ENCODE measurements around the gene CDK5R2. TPM values are rescaled to one million over a fixed set of nuclear protein-coding genes. Genes with fewer than 3 reads are reported as not detected.

CDK5R2 gene
- total RNA-seq, 1 experiment from 2014 or later = 0.12 TPM

DNA sequence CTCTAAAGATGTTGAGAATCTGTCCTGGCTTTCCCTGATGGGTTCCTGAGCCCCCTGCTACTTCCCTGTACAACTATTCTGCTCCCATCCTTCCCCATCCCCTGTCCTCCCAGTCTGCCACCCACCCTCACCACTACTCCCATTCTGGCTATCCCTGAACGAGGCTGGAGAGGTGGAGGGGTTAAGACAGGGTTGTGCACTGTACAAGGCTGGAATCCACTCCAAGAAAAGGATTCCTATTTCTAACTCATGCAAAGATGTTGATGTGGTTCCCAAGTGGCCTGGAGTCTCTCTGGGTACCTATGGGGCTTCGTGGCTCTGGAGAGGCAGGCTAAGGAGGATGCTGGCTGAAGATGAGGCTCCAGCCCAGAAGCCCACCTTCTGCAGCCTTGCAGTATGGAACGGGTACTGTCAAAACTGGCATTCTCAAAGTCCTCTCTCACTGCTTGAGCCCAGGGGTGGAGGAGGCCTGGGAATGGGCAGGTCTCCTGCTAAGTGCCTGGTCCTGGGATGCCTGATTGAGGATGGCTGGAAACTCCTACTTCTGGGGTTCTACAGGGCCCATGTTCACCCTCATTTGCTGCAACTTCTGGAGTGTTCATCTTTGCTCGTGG is 26.8 kb downstream of the CDK5R2 start:
- DNase-seq (ENCODE audit: low read depth) = no peak

DNA sequence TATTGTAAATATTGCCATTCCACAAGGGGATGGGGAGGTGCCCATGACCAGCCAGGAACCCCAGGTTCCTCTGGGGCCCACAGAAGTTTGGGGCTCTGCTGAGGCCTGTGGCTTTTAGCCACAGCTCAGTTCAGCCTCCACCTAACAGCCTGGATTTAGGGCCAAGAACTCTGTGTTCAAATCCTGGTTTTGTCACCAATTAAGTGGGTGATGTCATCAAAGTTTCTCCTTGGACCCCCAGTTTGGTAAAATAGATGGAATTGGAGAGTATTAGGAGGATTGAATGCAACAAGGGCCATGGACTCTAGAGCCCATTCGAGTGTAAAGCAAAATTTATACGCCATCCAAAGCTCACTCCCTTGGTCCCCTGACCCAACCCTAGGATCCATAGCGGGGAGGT is 28.7 kb downstream of the CDK5R2 start:
- DNase-seq (ENCODE audit: low read depth) = no peak

DNA sequence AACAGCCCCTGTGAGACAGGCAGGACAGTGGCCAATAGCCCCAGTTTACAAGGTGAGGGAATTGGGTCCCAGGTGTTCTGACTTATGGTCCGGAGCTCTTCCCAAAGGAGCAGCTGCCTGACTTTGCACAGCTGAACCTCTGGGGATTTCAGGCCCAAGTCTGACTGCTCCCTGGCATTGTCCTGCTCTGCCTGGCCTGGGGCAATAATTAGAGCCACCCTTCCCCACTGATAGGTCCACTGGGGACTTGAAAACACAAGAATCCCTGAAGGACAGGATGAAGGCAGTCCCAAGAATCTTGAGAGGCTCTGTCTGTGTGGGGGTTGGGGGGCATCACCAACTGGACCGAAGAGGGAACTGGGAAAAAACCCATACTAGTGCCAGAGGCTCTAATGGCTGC is 29.2 kb downstream of the CDK5R2 start:
- DNase-seq (ENCODE audit: low read depth) = no peak

GRCh38 chr2:218990052-218990451 is 30.6 kb downstream of the CDK5R2 start:
- no peak for DNase-seq (ENCODE audit: low read depth)

GRCh38 chr2:218990612-218991011 is 31.1 kb downstream of the CDK5R2 start:
- DNase-seq (ENCODE audit: low read depth) = no peak

DNA sequence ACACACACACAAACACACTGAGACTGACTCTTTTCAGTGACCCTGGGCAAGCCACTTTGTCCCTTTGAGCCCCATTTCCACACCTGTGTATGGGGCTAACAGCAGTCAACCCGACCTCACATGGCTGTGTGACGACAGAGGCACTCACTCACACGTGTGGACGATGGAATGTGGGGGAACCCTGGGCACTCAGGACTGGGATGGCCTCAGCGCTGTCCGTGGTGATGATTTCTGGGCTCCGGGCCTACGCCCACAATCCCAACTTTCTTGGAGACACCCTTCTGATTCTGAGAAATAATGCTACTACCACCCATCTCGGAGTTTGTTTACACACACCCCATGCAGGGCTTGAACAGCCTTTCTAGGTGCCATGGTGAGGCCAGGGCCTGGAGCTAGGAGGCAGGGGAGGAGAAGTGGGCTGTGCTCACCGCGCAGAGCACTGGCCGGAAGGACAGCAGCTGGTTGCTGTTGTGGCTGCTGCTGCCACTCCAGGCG is 32.3 kb downstream of the CDK5R2 start:
- peak; percentile 34 for DNase-seq (ENCODE audit: low read depth)

DNA sequence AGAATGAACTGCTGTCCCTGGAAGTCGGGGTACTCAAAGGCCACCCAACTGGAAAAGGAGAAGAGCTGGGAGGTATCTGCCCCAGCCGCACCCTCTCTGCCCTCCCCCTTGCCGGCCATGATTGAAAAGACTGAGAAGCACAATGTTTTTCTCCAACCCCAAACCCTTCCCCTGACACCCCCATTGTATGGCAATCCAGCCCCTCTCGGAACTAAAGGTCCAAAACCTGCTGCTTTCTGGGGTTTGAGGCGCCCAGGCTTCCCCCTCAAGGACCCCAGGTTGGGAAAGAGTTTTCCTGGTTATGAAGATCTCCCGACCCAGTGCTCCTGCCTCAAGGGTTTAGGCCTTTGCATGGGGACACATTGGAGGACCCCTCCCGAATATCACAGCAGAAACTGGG is 32.7 kb downstream of the CDK5R2 start:
- DNase-seq (ENCODE audit: low read depth) = no peak

GRCh38 chr2:218992703-218993344 is 33.4 kb downstream of the CDK5R2 start:
- DNase-seq (ENCODE audit: low read depth) = peak; percentile 16

GRCh38 chr2:218993345-218994315 is 34.2 kb downstream of the CDK5R2 start, which contains the start of gene CRYBA2:
Gene CRYBA2 (minus strand): TSS chr2:218993422. CDS start chr2:218993176, 246 bp downstream.
- peak; percentile 45 for DNase-seq (ENCODE audit: low read depth)

- DNase-seq (ENCODE audit: low read depth) = no peak
Measured at GRCh38 chr2:218995561-218995960, 36.1 kb downstream of the CDK5R2 start.

GRCh38 chr2:218995972-218996711 is 36.7 kb downstream of the CDK5R2 start:
- peak; percentile 80 for DNase-seq (ENCODE audit: low read depth)

DNA sequence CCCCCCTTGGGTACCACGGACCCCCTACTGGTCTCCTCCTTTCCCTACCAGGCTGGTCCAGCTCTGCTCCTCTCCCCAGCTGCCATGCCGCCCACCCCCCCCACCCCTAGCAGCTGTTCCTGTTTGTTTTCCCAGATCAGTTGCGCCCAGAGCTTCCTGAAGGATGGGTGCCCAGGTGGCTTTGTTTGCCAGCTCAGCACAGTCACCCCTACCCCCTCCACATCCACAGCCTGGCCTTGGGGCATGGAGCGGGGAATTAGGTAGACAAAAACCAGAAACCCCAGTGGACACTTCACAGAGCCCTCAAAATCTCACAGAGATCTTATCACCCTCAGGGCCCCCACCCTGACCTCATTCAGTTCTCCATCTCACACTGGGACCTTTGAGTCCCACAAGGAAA is 37.5 kb downstream of the CDK5R2 start:
- DNase-seq (ENCODE audit: low read depth) = no peak

DNA sequence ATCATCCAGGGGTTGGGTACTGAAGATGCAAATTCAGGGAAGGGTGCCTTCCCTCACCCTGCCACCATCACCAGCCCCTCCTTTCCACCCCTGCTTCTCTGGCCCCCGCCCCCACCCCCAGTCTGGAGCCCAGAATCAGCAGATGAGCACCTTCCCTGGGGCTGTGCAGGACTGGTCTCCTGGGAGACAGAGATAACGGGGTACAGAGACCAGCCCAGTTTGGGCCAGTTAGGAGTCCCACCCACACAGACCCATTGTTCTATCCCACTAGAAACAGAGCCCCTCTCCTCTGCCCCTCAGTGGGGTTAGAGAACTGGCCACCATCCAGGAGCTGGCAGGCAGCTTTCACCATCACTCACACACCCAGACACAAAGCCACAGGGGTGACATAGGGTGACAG is 38.3 kb downstream of the CDK5R2 start:
- no peak for DNase-seq (ENCODE audit: low read depth)

DNA sequence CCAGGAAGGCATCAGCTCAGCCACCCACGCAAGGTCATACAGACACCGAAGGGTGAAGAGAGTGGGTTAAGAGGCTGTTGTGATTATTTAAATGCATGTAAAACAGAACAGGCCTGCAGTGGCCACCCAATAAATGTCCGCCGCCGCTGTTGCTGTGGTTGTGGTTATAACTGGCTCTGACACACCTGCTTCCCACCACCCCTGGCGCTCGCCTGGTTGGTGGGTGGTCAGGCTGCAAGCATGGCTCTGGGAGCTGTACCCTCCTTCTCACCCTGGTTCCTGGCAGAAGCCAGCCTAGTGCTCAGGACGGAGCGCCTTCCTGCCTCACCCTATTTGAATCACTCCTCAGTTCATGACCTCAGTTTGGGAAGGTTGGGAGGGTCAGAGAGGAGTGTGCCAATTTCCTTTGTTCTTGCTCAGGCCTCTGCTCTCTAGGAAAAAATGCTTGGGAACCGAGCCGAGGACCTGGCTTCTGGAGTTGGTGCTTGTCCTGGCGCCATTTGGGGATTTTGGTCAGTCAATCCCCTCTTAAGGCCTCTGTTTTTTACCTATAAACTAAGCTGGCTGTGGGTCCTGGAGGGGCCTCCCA is 39.0 kb downstream of the CDK5R2 start:
- no peak for DNase-seq (ENCODE audit: low read depth)

DNA sequence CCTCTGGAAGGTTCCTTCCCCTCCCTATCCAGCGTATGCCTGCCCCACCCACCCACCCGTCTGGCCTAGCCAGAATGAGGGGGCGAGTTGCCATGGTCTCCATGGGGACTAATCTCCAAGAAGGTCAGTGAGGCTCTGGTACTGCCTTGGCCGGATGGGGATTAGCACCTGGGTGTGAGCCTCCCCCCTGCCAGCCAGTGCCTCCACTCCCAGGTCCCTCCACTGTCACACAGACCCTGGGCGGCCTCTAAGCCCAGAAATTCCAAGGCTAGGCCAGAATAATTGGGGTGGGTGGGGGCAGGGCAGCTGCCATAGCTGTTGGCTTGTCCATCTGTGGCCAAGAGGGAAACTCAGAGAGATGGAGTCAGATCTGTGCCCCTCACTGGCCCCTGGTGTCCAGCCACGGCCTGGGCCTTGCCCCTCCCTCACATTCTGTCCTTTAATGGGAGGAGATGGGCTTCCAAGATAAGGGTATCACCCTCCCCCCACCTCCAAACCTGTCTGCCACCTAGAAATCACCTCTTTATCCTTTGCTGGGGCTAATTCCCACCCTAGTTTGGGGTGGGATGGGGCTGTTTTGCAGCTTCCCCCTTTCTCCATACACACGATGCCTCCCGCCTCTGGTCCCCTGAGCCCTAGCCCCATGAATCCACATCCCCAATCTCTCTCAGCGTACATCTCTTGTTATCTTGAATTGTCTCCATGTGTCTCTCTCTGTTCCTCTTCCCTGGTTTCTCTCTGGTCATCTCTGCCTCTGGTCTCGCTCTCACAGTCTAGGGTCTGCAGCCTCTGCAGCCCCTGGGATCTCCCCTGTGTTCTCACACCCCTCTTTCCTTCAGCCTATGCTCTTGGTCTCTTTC is 39.8 kb downstream of the CDK5R2 start:
- DNase-seq (ENCODE audit: low read depth) = no peak

DNA sequence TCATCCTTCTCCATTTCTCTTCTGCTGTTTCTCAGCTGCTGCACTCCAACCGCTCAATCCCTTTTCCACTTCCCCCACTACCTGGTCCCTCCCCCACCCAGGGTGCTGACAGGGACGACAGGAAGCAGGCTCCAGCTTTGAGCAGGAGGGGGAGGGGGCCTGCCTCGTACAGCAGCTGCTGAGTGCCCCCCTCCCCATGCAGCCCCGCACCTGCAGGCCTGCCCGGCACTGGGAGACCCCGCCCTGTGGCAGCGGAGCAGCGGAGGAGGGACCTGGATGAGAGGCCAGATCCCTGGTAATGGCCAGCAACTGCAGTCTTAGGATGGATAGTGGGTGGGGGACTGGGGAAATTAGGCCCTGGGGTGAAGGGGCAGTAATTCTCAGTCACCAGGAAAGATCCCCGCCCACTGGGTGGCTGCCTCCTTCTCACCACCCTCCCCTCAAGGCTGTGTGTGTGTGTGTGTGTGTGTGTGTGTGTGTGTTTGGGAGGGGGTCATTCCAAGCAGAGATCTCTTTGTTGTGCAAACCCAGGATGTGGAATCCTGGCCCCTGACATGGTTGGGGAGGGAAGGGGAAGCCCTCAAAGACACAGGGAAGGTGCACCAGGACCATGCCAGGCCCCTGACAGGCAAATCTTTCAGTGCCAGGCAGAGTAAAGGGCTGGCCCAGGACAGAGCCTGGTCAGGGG is 40.6 kb downstream of the CDK5R2 start:
- no peak for DNase-seq (ENCODE audit: low read depth)

DNA sequence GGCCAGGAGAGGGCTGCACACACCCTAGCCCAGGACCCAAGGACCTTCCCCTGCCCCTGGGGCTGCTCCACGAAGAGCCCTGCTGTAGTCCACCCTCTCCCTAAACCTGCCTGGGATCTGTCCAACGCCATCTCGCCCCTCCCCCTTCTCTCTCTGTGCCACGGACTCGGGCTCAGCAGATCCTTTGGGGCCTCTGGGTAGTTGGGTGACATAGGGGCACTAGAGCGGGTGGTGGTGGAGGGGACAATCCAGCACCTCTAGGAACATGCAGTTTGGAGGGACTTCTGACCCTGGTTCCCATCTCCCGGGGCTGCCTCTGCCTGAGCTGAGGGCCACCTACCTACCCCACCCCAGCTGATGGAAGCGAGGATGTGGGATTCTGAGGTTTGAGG is 41.1 kb downstream of the CDK5R2 start:
- DNase-seq (ENCODE audit: low read depth) = no peak

DNA sequence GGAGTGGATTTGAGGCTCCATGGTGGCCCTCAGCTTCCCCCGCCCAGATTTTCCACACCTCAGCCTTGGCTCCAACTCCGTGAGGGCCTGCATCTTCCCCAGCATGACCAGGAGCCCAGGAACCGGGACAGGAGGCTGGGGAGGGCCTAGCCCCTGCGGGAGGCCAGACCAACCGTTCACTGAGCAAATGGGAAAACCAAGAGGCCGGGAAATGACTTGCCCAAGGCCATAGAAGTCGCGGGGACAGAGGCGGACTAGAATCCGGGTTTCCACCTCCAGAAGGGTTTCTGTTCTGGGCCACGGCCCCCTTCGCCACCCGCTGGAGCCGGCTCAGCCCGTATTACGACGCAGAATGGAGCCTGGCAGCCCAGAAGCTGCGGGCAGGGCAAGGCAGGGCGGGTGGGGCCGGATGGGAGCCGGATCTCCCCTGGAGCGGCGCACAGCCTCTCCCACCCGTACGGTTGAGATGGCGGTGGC is 41.7 kb downstream of the CDK5R2 start:
- DNase-seq (ENCODE audit: low read depth) = no peak

- no peak for DNase-seq (ENCODE audit: low read depth)
Measured at GRCh38 chr2:219001577-219002394, 42.3 kb downstream of the CDK5R2 start.

Measured in RPMI7951 (cell line).